Skeletal muscle tissue (tissue), 4 donors: ENCODE measurements around the gene CGREF1. TPM values are rescaled to one million over a fixed set of nuclear protein-coding genes. Genes with fewer than 3 reads are reported as not detected.

ENCODE experiments used
- H3K27ac ChIP-seq: one replicate; pipeline ENCODE4 v1.7.0; 2013; ENCODE audit warnings: mild to moderate bottlenecking, low read depth, low read length, inconsistent platforms
- H3K27me3 ChIP-seq, 3 donors: one replicate each; pipeline ENCODE4 v1.7.0; 2013; ENCODE audit warnings: low read length in 3 of 3; ENCODE audit not compliant: control insufficient read depth in 3 of 3, insufficient read depth in 3 of 3
- H3K36me3 ChIP-seq, 3 donors: one replicate each; pipeline ENCODE4 v1.7.0; 2013; ENCODE audit warnings: low read length in 3 of 3; ENCODE audit not compliant: control insufficient read depth in 3 of 3, insufficient read depth in 3 of 3
- H3K4me1 ChIP-seq, 3 donors: one replicate each; pipeline ENCODE4 v1.7.0; 2013; ENCODE audit warnings: low read length in 3 of 3, mild to moderate bottlenecking in 3 of 3; ENCODE audit not compliant: control insufficient read depth in 3 of 3, insufficient read depth in 3 of 3
- H3K4me3 ChIP-seq, 3 donors: one replicate each; pipeline ENCODE4 v1.7.0; 2013; ENCODE audit warnings: low read length in 3 of 3
- H3K9ac ChIP-seq, 3 donors: one replicate each; pipeline ENCODE4 v1.7.0; 2013; ENCODE audit warnings: low read length in 3 of 3, mild to moderate bottlenecking in 3 of 3, moderate library complexity in 2 of 3, low read depth in 1 of 3
- H3K9me3 ChIP-seq, 3 donors: one replicate each; pipeline ENCODE4 v1.7.0; 2013; ENCODE audit warnings: low read length in 3 of 3; ENCODE audit not compliant: control insufficient read depth in 3 of 3
- total RNA-seq: library from RNA; depleted of rRNA; stranded (reverse); fragments of >200 nt; gene quantifications from one replicate; pipeline ENCODE4 v1.2.3, GENCODE V29; 2014
- donor health status: Osteomylitis.

Gene CGREF1
- total RNA-seq, 1 donor from 2014 or later: 2.1 TPM

DNA sequence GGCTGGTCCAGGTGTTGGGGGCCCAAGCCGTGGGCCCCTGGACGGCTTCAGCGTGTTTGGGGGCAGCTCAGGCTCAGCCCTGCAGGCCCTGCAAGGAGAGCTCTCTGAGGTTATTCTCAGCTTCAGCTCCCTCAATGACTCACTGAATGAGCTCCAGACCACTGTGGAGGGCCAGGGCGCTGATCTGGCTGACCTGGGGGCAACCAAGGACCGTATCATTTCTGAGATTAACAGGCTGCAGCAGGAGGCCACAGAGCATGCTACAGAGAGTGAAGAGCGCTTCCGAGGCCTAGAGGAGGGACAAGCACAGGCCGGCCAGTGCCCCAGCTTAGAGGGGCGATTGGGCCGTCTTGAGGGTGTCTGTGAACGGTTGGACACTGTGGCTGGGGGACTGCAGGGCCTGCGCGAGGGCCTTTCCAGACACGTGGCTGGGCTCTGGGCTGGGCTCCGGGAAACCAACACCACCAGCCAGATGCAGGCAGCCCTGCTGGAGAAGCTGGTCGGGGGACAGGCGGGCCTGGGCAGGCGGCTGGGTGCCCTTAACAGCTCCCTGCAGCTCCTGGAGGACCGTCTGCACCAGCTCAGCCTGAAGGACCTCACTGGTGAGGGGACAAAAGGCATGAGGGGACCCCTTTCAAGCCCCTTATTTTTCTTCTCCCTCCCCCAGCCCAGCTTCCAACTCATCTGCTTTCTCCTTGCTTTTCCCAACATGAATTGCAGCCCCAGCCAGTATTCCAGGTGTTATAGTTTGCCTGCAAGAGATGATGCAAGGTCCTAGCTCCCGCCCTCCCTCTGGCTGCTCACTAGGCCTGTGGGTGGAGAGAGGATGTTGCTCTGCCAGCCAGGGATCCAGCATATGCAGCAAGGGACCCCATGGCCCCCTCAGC lies 35.3 kb downstream of the CGREF1 start:
- Histone ChIP-seq H3K4me3 (no peak overlapping the region), H3K36me3 (no peaks in the 10 kb centered on the region), H3K27me3 (no peaks in the 10 kb centered on the region), H3K9me3 (no peaks in the 10 kb centered on the region), H3K27ac (no peak overlapping the region), H3K4me1 (peaks cover 61 to 74% (median 64%) of the 10 kb centered on the region in 3 donors), H3K9ac (peak overlapping the region; percentile 6 to 77 (median 33))

DNA sequence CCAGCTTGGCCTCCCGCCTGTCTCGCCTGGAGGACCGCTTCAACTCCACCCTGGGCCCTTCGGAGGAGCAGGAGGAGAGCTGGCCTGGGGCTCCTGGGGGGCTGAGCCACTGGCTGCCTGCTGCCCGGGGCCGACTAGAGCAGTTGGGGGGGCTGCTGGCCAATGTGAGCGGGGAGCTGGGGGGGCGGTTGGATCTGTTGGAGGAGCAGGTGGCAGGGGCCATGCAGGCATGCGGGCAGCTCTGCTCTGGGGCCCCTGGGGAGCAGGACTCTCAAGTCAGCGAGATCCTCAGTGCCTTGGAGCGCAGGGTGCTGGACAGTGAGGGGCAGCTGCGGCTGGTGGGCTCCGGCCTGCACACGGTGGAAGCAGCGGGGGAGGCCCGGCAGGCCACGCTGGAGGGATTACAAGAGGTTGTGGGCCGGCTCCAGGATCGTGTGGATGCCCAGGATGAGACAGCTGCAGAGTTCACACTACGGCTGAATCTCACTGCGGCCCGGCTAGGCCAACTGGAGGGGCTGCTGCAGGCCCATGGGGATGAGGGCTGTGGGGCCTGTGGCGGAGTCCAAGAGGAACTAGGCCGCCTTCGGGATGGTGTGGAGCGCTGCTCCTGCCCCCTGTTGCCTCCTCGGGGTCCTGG lies 36.0 kb downstream of the CGREF1 start:
- H3K9ac ChIP-seq: peak overlapping the region; percentile 6 to 77 (median 65)
- H3K27me3 ChIP-seq: no peaks in the 10 kb centered on the region
- H3K9me3 ChIP-seq: no peaks in the 10 kb centered on the region
- peaks cover 61 to 74% (median 65%) of the 10 kb centered on the region in 3 donors for H3K4me1 ChIP-seq
- H3K27ac ChIP-seq: peak overlapping the region; percentile 7
- H3K4me3 ChIP-seq: peak overlapping the region in 2 of 3 donors; percentile 22 to 23
- no peaks in the 10 kb centered on the region for H3K36me3 ChIP-seq

GRCh38 chr2:27081984-27082772 lies 36.8 kb downstream of the CGREF1 start:
- Histone ChIP-seq H3K9me3 (no peaks in the 10 kb centered on the region), H3K27me3 (peaks cover 0 to 2% (median 0%) of the 10 kb centered on the region in 3 donors), H3K36me3 (no peaks in the 10 kb centered on the region), H3K27ac (peak overlapping the region; percentile 76), H3K4me3 (peak overlapping the region; percentile 57 to 75 (median 72)), H3K9ac (peak overlapping the region in 2 of 3 donors; percentile 67 to 77), H3K4me1 (peaks cover 55 to 69% (median 62%) of the 10 kb centered on the region in 3 donors)

GRCh38 chr2:27080603-27080936 lies 38.4 kb downstream of the CGREF1 start:
- Histone ChIP-seq H3K9me3 (no peaks in the 10 kb centered on the region), H3K9ac (peak overlapping the region in 2 of 3 donors; percentile 25 to 80), H3K4me3 (peak overlapping the region; percentile 57 to 75 (median 72)), H3K36me3 (no peaks in the 10 kb centered on the region), H3K27ac (peak overlapping the region; percentile 72), H3K4me1 (peaks cover 50 to 68% (median 54%) of the 10 kb centered on the region in 3 donors), H3K27me3 (peaks cover 0 to 5% (median 0%) of the 10 kb centered on the region in 3 donors)

DNA sequence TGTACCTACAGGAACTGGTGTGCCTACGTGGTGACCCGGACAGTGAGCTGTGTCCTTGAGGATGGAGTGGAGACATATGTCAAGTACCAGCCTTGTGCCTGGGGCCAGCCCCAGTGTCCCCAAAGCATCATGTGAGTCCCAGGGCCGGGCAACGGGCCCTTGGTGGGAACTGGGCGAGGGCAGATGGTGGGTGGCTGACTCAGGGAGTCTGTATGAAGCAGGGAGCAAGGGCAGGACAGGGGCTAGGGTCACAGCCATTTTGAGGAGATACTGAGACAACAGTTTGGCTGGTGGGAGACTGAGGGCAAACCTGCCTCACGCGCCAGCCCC lies 38.8 kb downstream of the CGREF1 start:
- Histone ChIP-seq H3K9ac (peak overlapping the region in 2 of 3 donors; percentile 69 to 80), H3K36me3 (no peaks in the 10 kb centered on the region), H3K4me1 (peaks cover 48 to 67% (median 49%) of the 10 kb centered on the region in 3 donors), H3K27me3 (peaks cover 0 to 5% (median 0%) of the 10 kb centered on the region in 3 donors), H3K27ac (peak overlapping the region; percentile 72), H3K4me3 (peak overlapping the region; percentile 38 to 75 (median 51)), H3K9me3 (no peaks in the 10 kb centered on the region)

DNA sequence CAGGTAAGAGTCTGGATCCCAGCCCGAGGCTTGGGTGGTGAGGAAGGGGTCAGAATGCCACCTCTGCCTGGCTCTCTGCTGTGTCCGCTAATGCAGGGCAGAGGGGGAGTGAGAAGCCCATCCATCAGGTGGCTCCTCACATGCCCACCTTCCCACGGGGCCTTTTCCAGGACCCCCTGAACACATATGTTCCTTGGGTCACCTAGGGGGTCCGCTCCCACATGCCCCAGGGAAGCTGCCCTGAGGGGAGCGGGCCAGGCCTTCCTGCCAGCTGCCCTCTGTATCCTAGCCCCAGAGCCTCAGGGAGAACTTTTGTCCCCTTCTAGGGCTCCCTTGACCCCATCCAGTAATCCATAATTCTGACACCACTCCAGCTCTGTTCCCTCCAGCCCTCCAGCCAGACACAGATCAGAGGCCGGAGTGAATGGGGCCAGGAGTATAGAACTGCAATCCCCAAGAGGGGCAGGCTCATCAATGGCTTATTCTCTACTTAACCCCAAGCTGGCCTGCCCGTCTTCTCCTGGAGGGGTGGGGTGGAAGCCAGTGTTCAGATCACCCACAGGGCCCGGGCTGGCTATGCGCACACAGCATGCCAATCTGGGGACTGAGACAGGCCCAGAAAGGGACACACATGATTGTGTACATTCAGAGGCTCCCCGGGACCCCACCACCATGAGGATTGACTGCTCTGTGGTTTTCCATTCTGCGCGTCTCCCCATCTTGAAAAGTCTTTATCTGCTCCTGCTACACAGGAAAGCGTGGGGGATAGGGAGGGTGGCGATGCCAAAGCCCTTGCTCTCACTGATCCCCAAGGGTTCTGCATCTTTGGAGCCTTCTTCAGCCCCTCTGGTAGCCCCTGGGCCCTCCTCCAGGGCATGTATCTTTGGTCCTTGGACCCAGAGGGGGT lies 39.4 kb downstream of the CGREF1 start:
- H3K9me3 ChIP-seq: no peaks in the 10 kb centered on the region
- peak overlapping the region; percentile 51 to 75 (median 54) for H3K4me3 ChIP-seq
- H3K9ac ChIP-seq: peak overlapping the region; percentile 57 to 80 (median 69)
- peak overlapping the region; percentile 72 for H3K27ac ChIP-seq
- peaks cover 0 to 5% (median 0%) of the 10 kb centered on the region in 3 donors for H3K27me3 ChIP-seq
- H3K4me1 ChIP-seq: peaks cover 46 to 66% (median 48%) of the 10 kb centered on the region in 3 donors
- H3K36me3 ChIP-seq: no peaks in the 10 kb centered on the region

- no peaks in the 10 kb centered on the region for H3K9me3 ChIP-seq
- H3K27me3 ChIP-seq: peaks cover 0 to 5% (median 0%) of the 10 kb centered on the region in 3 donors
- H3K27ac ChIP-seq: peak within 1 kb of the TSS; percentile 72
- peak within 1 kb of the TSS; percentile 57 to 80 (median 69) for H3K9ac ChIP-seq
- no peaks in the 10 kb centered on the region for H3K36me3 ChIP-seq
- H3K4me1 ChIP-seq: peaks cover 38 to 62% (median 41%) of the 10 kb centered on the region in 3 donors
- H3K4me3 ChIP-seq: peak within 1 kb of the TSS; percentile 51 to 75 (median 54)
Observed at GRCh38 chr2:27078267-27079194, 40.4 kb downstream of the CGREF1 start, which contains the start of gene EMILIN1. TSS of gene EMILIN1 (plus strand) at chr2:27078615. CDS start at chr2:27079066, 451 bp downstream.

DNA sequence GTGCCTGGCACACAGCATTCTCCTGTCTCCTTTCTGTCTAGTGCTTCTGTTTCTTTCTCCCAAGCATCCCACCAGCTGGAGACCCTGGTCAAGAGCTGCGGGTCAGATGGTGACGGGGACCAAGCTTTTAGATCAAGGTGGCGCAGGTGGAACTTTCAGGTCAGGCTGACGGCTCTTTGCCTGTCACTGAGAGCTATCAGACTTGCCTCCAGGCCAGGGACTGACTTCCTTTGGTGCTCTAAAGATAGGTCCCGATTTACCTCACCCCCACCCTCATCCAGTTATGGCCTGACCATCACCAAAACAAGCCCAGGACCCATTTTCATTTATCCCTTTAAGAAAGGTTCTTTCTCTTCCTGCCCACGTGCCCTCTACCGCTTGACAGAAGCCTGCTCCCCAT lies 41.7 kb downstream of the CGREF1 start:
- Histone ChIP-seq H3K9me3 (no peaks in the 10 kb centered on the region), H3K27ac (no peak overlapping the region), H3K9ac (no peak overlapping the region), H3K36me3 (no peaks in the 10 kb centered on the region), H3K4me1 (peaks cover 36 to 56% (median 37%) of the 10 kb centered on the region in 3 donors), H3K27me3 (peaks cover 0 to 5% (median 0%) of the 10 kb centered on the region in 3 donors), H3K4me3 (no peak overlapping the region)
